Heart left ventricle (tissue), 13 donors: ENCODE measurements around the gene STH.

Experiments
- POLR2A ChIP-seq, 2 donors: fragments of 450-650 bp; IDR thresholded peaks; one replicate each; pipeline ENCODE4 v1.6.1; 2017; ENCODE audit warnings: antibody characterized with exemption in 2 of 2, mild to moderate bottlenecking in 2 of 2, moderate library complexity in 2 of 2
- TF ChIP-seq, protein P1 (sequence below), 12 donors: fragments of 200-600 bp; sonication (generic) in 4 of 12; IDR thresholded peaks; one replicate each; pipeline versions ENCODE4 v1.5.0 to v1.8.0; 2018 to 2022; ENCODE audit warnings: antibody characterized with exemption in 12 of 12, mild to moderate bottlenecking in 5 of 12
- donor health status: ischemic (EF 13 %, LVEDD 7.1; RV severe dilation, severe dysfunction).
- donor health status: DM: no; HTN: yes; CAD: no.
- donor health status: DM: no; HTN: no; CAD: no.
- donor health status: ischemic (EF 25% LVEDD 6.9; RV normal size, moderate dysfunction).
- donor health status: ischemic (EF 25% LVEDD 5.7; RV mildly dilated, moderate dysfunction).
- donor health status: ischemic (EF 35%, LVEDD 5.7; RV mildly dilated, moderate dysfunction).
- donor health status: nonischemic (EF 11% LVEDD 7.7; RV severe dilation, severe dysfunction).
- donor health status: DM: yes; HTN: yes; CAD: no.
- donor health status: PGD.
- donor health status: ischemic (EF 29% LVEDD 5.4; RV normal size, mild dysfunction).
- donor health status: nonischemic (EF 23%, LVEDD 6.1; RV moderate dilation, normal function).

DNA sequence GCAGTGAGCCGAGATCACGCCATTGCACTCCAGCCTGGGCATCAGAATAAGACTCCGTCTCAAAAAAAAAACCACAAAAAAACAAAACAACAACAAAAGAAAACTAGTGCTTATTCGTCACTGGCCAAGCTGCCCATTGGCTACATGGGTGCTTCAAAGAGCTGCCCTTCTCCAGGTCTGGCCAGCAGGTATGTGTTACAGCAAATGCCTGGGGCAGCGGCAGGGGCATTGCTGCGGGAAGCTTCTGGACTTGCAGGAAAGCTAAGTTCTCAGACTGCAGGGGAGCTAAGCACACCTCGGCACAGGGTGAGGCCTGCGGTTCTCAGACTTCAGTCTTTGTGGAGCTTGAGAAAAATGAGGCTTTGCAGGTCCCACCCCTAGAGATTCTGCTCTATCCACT lies 4.1 kb upstream of the STH start:
- TF ChIP-seq, protein P1, sequence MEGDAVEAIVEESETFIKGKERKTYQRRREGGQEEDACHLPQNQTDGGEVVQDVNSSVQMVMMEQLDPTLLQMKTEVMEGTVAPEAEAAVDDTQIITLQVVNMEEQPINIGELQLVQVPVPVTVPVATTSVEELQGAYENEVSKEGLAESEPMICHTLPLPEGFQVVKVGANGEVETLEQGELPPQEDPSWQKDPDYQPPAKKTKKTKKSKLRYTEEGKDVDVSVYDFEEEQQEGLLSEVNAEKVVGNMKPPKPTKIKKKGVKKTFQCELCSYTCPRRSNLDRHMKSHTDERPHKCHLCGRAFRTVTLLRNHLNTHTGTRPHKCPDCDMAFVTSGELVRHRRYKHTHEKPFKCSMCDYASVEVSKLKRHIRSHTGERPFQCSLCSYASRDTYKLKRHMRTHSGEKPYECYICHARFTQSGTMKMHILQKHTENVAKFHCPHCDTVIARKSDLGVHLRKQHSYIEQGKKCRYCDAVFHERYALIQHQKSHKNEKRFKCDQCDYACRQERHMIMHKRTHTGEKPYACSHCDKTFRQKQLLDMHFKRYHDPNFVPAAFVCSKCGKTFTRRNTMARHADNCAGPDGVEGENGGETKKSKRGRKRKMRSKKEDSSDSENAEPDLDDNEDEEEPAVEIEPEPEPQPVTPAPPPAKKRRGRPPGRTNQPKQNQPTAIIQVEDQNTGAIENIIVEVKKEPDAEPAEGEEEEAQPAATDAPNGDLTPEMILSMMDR (IDR thresholded peaks at IDR 0.05): no peak
- TF ChIP-seq POLR2A (IDR thresholded peaks at IDR 0.05): no peak
